Glutamatergic neuron (in vitro differentiated cells): Measurements from ENCODE around the gene TNFRSF14. TPM values are rescaled to one million over a fixed set of nuclear protein-coding genes. Genes with fewer than 3 reads are reported as not detected.
"Not testable (repeated sequence)": the region's sequence is repeated elsewhere in the genome, so short reads cannot be mapped to it uniquely, and the experiment has no call there.

Experiments used
- DNase-seq: peaks from one replicate; pipeline ENCODE4 v3.0.0; 2022
- H3K27ac Mint-ChIP-seq: one replicate; pipeline ENCODE4 v1.8.0; 2020; ENCODE audit warnings: mild to moderate bottlenecking, mixed read lengths, inconsistent platforms; ENCODE audit not compliant: unreplicated experiment
- H3K27me3 Mint-ChIP-seq: one replicate; pipeline ENCODE4 v1.8.0; 2020; ENCODE audit warnings: mild to moderate bottlenecking, moderate library complexity, mixed read lengths, inconsistent platforms; ENCODE audit not compliant: unreplicated experiment
- H3K36me3 Mint-ChIP-seq: one replicate; pipeline ENCODE4 v1.8.0; 2020; ENCODE audit warnings: mild to moderate bottlenecking, mixed read lengths, inconsistent platforms; ENCODE audit not compliant: unreplicated experiment
- H3K4me1 Mint-ChIP-seq: one replicate; pipeline ENCODE4 v1.8.0; 2020; ENCODE audit warnings: mild to moderate bottlenecking, low read depth, mixed read lengths, inconsistent platforms; ENCODE audit not compliant: unreplicated experiment
- H3K4me3 Mint-ChIP-seq: one replicate; pipeline ENCODE4 v1.8.0; 2020; ENCODE audit warnings: mild to moderate bottlenecking, mixed read lengths, inconsistent platforms; ENCODE audit not compliant: unreplicated experiment
- H3K9me3 Mint-ChIP-seq: one replicate; pipeline ENCODE4 v1.8.0; 2020; ENCODE audit warnings: mild to moderate bottlenecking, moderate library complexity, mixed read lengths, inconsistent platforms; ENCODE audit not compliant: unreplicated experiment
- total RNA-seq: library from RNA; stranded (reverse); fragmentation: NEBNext Ultra II Directional; extraction: Animal tissue kit (Norgen Biotek cat#: 25700); gene quantifications from one replicate; pipeline ENCODE4 v1.2.1, GENCODE V29; 2021; ENCODE audit not compliant: unreplicated experiment
- TF ChIP-seq, protein P1 (sequence below): fragments of 200-600 bp; sonication (generic); IDR thresholded peaks from one replicate; pipeline ENCODE4 v1.5.0; 2021; ENCODE audit not compliant: partially characterized antibody, unreplicated experiment

Gene TNFRSF14
- total RNA-seq, 1 donor from 2014 or later: 1.2 TPM

DNA sequence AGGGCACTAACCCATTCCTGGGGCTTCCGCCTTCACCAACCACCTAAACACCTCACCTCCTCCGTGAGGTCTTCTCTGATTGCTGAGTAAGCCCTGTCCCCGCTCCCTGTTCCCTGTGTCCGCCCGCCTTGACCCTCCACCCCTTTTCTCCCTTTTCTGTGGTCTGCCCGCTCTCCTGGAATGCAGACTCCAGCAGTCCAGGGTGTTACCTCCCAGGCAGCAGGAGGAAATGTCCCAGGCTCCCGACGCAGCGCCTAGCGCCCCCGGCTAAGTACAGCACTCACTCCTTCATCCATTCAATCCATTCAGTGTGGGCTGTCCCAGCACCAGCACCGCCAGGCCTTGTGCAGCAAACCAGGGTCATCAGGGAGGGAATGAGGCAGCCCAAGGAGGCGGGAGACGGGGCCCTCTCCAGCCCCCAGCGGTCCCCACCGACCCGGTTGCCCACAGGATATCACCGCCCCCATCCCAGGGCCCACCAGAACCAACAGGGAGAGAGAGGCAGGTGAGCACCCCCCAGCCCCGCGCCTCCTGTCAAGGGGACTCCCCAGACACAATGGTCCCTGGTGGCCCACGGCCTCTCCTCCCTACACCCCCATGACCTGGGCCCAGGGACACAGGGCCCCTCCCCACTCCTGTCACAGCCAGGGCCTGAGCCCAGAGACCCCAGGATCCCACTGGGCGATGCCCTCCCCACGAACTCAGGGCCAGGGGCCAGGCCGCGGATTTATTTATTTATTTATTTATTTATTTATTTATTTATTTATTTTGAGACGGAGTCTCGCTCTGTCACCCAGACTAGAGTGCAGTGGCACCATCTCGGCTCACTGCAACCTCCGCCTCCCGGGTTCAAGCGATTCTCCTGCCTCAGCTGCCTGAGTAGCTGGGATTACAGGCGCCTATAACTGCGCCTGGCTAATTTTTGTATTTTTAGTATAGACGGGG lies 10.2 kb downstream of the TNFRSF14 start:
- DNase-seq: no peak
- H3K27me3 Mint-ChIP-seq: peaks cover 2% of the 10 kb centered on the region
- H3K27ac Mint-ChIP-seq: no peak overlapping the region
- H3K4me1 Mint-ChIP-seq: peaks cover 4% of the 10 kb centered on the region
- TF ChIP-seq, protein P1, sequence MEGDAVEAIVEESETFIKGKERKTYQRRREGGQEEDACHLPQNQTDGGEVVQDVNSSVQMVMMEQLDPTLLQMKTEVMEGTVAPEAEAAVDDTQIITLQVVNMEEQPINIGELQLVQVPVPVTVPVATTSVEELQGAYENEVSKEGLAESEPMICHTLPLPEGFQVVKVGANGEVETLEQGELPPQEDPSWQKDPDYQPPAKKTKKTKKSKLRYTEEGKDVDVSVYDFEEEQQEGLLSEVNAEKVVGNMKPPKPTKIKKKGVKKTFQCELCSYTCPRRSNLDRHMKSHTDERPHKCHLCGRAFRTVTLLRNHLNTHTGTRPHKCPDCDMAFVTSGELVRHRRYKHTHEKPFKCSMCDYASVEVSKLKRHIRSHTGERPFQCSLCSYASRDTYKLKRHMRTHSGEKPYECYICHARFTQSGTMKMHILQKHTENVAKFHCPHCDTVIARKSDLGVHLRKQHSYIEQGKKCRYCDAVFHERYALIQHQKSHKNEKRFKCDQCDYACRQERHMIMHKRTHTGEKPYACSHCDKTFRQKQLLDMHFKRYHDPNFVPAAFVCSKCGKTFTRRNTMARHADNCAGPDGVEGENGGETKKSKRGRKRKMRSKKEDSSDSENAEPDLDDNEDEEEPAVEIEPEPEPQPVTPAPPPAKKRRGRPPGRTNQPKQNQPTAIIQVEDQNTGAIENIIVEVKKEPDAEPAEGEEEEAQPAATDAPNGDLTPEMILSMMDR: no peak
- no peaks in the 10 kb centered on the region for H3K36me3 Mint-ChIP-seq
- H3K4me3 Mint-ChIP-seq: no peak overlapping the region
- peaks cover 1% of the 10 kb centered on the region for H3K9me3 Mint-ChIP-seq

DNA sequence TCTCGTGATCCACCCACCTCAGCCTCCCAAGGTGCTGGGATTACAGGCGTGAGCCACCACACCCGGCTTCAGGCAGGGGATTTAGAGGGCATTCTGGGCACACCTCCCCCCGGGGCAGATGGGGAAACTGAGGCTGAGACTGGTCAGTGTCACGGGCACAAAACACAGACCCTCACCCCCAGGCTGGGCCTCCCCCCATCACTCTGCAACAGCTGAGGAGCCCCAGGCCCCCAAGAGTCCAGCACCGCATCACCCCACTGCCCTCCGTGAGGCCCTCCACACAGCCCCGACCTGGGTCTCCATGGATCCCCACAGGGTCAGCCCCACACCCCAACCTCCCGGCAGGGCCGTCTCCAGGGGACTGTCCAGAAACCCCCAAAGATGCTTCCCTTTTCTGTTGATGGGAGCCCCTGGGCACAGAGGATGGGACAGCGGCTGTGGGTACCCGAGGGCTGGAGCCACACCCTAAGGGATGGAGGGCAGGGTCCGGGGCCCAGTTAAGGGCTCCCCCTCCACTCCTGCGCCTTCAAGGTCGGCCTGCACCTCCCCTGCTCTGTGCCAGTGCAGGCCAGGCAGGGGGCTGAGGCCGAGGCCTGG lies 11.0 kb downstream of the TNFRSF14 start:
- peaks cover 2% of the 10 kb centered on the region for H3K27me3 Mint-ChIP-seq
- peaks cover 4% of the 10 kb centered on the region for H3K4me1 Mint-ChIP-seq
- no peak for DNase-seq
- no peak overlapping the region for H3K27ac Mint-ChIP-seq
- H3K36me3 Mint-ChIP-seq: no peaks in the 10 kb centered on the region
- peaks cover 1% of the 10 kb centered on the region for H3K9me3 Mint-ChIP-seq
- H3K4me3 Mint-ChIP-seq: no peak overlapping the region
- TF ChIP-seq, protein P1: no peak

DNA sequence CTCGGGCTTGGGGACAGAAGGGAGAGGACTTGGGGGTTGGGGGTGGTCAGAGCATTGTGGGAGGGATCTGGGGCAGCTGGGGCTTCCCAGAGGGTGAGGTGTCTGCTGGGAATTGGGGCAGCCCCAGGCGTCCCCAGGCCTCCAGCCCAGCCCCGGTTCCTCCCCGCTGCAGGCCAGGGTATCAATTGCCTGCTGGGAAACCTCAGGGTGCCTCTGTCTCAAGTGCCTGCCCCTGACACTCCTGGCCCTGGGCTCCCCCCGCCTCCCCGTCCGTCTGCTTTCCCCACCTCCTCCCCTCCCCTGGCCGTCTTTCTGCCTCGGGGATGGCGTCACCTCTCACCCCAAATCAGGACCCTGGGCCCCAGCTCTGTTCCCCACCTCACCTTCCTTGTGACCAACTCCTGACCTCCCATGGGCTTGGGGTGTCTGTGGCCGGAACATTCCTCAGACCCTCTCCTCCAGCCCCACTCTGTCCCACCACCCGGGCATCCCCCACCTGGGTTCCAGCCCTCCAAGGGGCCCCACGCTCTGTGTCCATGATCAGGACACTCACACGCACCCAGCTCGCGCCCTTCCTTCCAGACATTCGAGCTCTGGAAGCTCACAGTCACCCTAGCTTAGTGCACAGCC lies 12.1 kb downstream of the TNFRSF14 start:
- not testable (repeated sequence) for DNase-seq, H3K4me1 Mint-ChIP-seq

DNA sequence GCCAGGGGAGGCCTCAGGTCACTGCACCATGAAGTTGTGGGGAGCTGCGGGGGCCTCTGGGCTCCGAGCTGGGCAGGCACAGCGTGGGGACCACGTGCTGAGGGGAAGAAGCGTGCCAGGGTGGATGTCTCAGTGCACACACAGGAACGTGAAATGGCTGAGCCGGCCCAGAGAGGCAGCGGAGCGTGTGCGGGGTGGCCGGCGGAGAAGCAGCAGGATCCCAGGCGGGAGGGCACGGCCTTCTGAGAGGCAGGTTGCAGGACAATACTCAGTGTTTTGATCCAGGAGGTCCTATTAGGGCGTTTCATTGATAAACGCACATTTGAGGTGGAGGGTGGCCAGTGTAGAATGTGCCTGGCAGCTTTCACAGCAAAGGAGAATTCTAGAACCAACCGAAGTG lies 12.9 kb downstream of the TNFRSF14 start:
- Mint-ChIP-seq H3K4me3 (no peak overlapping the region), H3K27ac (no peak overlapping the region)

More for the DNA sequence above, 12.1 kb downstream of the TNFRSF14 start:
- not testable (repeated sequence) for H3K4me3 Mint-ChIP-seq, H3K27me3 Mint-ChIP-seq, H3K36me3 Mint-ChIP-seq, H3K27ac Mint-ChIP-seq, H3K9me3 Mint-ChIP-seq

DNA sequence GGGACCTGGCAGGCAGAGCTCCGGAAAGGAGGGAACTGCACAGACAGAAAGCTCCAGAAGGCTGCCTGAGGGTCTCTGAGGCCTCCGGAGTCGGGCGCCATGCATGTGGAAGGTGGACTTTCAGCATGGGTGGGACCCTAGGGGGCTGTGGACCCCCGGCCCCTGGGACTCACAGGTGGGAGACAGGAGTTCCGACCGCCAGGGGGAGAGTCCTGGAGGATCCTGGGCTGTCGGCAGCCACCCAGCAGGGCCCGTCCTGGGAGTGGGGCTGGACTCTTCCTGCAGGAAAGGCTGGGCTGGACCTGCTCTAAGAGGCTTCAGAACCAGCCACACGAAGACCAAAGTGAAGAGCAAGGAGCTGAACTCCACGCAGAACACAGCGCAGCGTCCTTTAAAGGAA lies 13.5 kb downstream of the TNFRSF14 start:
- H3K27ac Mint-ChIP-seq, H3K4me3 Mint-ChIP-seq, H3K4me1 Mint-ChIP-seq, DNase-seq, H3K9me3 Mint-ChIP-seq, H3K27me3 Mint-ChIP-seq: not testable (repeated sequence)
- peaks cover 14% of the 10 kb centered on the region for H3K36me3 Mint-ChIP-seq

More for the DNA sequence above, 12.9 kb downstream of the TNFRSF14 start:
- peaks cover 2% of the 10 kb centered on the region for H3K4me1 Mint-ChIP-seq
- TF ChIP-seq, protein P1: no peak
- H3K9me3 Mint-ChIP-seq: peaks cover 9% of the 10 kb centered on the region
- H3K27me3 Mint-ChIP-seq: peaks cover 4% of the 10 kb centered on the region
- DNase-seq: no peak
- H3K36me3 Mint-ChIP-seq: peaks cover 14% of the 10 kb centered on the region
